A549 (cell line): ENCODE measurements around the gene SURF1. TPM values are rescaled to one million over a fixed set of nuclear protein-coding genes. Genes with fewer than 3 reads are reported as not detected.
"Not testable (repeated sequence)": the region's sequence is repeated elsewhere in the genome, so short reads cannot be mapped to it uniquely, and the experiment has no call there.

Experiments used
- ATAC-seq, 2 experiments: fragments of 200-7000 bp in 1 of 2; fragments of >200 bp in 1 of 2; cut with Nextera tagmentation in 1 of 2; cut with Tn5 transposase in 1 of 2; 3 replicates each; pipeline versions ENCODE4 v1.8.0 to v1.9.1; 2018 to 2020; ENCODE audit warnings: mild to moderate bottlenecking in 1 of 2, moderate library complexity in 1 of 2
- CTCF ChIA-PET: fragments of 300-600 bp; sonication (Branson Sonifier 250); formaldehyde crosslinking; extraction: SDS; loops from one replicate; lab custom pipeline; 2021; ENCODE audit warnings: antibody characterized with exemption, inconsistent platforms; lab: Yijun Ruan, JAX
- POLR2A ChIA-PET: fragments of 350-600 bp; formaldehyde crosslinking; extraction: SDS; loops from one replicate; lab custom pipeline; 2021; ENCODE audit warnings: antibody characterized with exemption, inconsistent platforms; lab: Yijun Ruan, JAX
- DNase-seq, 2 experiments: peaks; one replicate each; pipeline versions ENCODE4 v3.0.0 to v3.0.0-alpha.2; 2011 to 2016; ENCODE audit warnings: low read depth in 1 of 2, low spot score in 1 of 2
- FAIRE-seq: peaks from 2 replicates; lab custom pipeline; 2011; peaks lifted over from hg19 to GRCh38; lab: Jason Lieb, UNC
- H3K27ac ChIP-seq, 2 experiments: fragments of >200 bp; sonication (Bioruptor Twin); formaldehyde crosslinking; 3 replicates each; pipeline ENCODE4 v1.5.1; 2016 to 2017
- H3K4me1 ChIP-seq: fragments of >200 bp; sonication (Bioruptor Twin); formaldehyde crosslinking; 3 replicates; pipeline ENCODE4 v1.6.1; 2016
- H3K4me2 ChIP-seq: fragments of >200 bp; sonication (Bioruptor Twin); formaldehyde crosslinking; 3 replicates; pipeline ENCODE4 v1.6.1; 2016
- H3K4me3 ChIP-seq: fragments of >200 bp; sonication (Bioruptor Twin); formaldehyde crosslinking; 3 replicates; pipeline ENCODE4 v1.5.1; 2016
- H3K9me3 ChIP-seq: fragments of >200 bp; sonication (Bioruptor Twin); formaldehyde crosslinking; 3 replicates; pipeline ENCODE4 v1.6.1; 2016
- CEBPB ChIP-seq, 2 experiments: fragments of >200 bp in 1 of 2; sonication (Bioruptor Twin) in 1 of 2; formaldehyde crosslinking in 1 of 2; IDR thresholded peaks; 2 replicates each; pipeline ENCODE4 v1.6.1; 2012 to 2016
- CHD4 ChIP-seq: fragments of 200-600 bp; sonication (generic); IDR thresholded peaks from 2 replicates; pipeline ENCODE4 v1.6.1; 2016; ENCODE audit warnings: antibody characterized with exemption, mild to moderate bottlenecking, borderline replicate concordance
- E2F6 ChIP-seq: IDR thresholded peaks from 2 replicates; pipeline ENCODE4 v1.6.1; 2012; ENCODE audit warnings: low read depth, borderline replicate concordance
- EHF ChIP-seq: fragments of 250-450 bp; sonication (Bioruptor Pico); IDR thresholded peaks from 2 replicates; pipeline ENCODE4 v1.5.0; 2020; ENCODE audit warnings: mild to moderate bottlenecking
- EP300 ChIP-seq, 2 experiments: fragments of >200 bp; sonication (Bioruptor Twin); formaldehyde crosslinking; IDR thresholded peaks; 2 replicates in 1 of 2; 3 replicates in 1 of 2; pipeline ENCODE4 v1.6.1; 2016 to 2017
- FOSB ChIP-seq: fragments of 250-450 bp; sonication (Bioruptor Pico); IDR thresholded peaks from 2 replicates; pipeline ENCODE4 v1.5.0; 2020; ENCODE audit warnings: mild to moderate bottlenecking, moderate library complexity
- FOXS1 ChIP-seq: fragments of 250-450 bp; sonication (Bioruptor Pico); IDR thresholded peaks from 2 replicates; pipeline ENCODE4 v1.5.0; 2020; ENCODE audit warnings: mild to moderate bottlenecking, moderate library complexity
- HDAC2 ChIP-seq: fragments of 200-600 bp; sonication (generic); IDR thresholded peaks from 2 replicates; pipeline ENCODE4 v1.6.1; 2016
- HES2 ChIP-seq: fragments of >200 bp; sonication (Bioruptor Twin); formaldehyde crosslinking; IDR thresholded peaks from 2 replicates; pipeline ENCODE4 v1.6.1; 2016
- HMGXB4 ChIP-seq: fragments of 250-450 bp; sonication (Bioruptor Pico); IDR thresholded peaks from 2 replicates; pipeline ENCODE4 v1.5.0; 2021; ENCODE audit warnings: mild to moderate bottlenecking, moderate library complexity, borderline replicate concordance
- HOXA7 ChIP-seq: fragments of 250-450 bp; sonication (Bioruptor Pico); IDR thresholded peaks from 2 replicates; pipeline ENCODE4 v1.5.0; 2020; ENCODE audit warnings: mild to moderate bottlenecking, moderate library complexity
- JUN ChIP-seq, 2 experiments: fragments of >200 bp; sonication (Bioruptor Twin); formaldehyde crosslinking; IDR thresholded peaks; 2 replicates in 1 of 2; 3 replicates in 1 of 2; pipeline ENCODE4 v1.6.1; 2016 to 2017
- KDM5A ChIP-seq: fragments of 200-600 bp; sonication (generic); IDR thresholded peaks from 2 replicates; pipeline ENCODE4 v1.6.1; 2016; ENCODE audit warnings: antibody characterized with exemption, mild to moderate bottlenecking
- MAFK ChIP-seq: fragments of 450-650 bp; IDR thresholded peaks from 2 replicates; pipeline ENCODE4 v1.6.1; 2014; ENCODE audit not compliant: partially characterized antibody
- MAX ChIP-seq: IDR thresholded peaks from 2 replicates; pipeline ENCODE4 v1.6.1; 2012
- MAZ ChIP-seq: fragments of 150-350 bp; IDR thresholded peaks from 2 replicates; pipeline ENCODE4 v1.6.1; 2014; ENCODE audit warnings: antibody characterized with exemption, low read depth, low read length, borderline replicate concordance
- MYC ChIP-seq: IDR thresholded peaks from 2 replicates; pipeline ENCODE4 v1.6.1; 2012; ENCODE audit warnings: mild to moderate bottlenecking, inconsistent platforms, low read length, improper control_type of control experiment, borderline replicate concordance
- NR3C1 ChIP-seq: fragments of >200 bp; sonication (Bioruptor Twin); formaldehyde crosslinking; IDR thresholded peaks from 3 replicates; pipeline ENCODE4 v1.6.1; 2017
- POLR2A ChIP-seq: IDR thresholded peaks from 2 replicates; pipeline ENCODE4 v1.6.1; 2012; ENCODE audit warnings: mild to moderate bottlenecking, low read length
- POLR2AphosphoS2 ChIP-seq: conservative IDR thresholded peaks from 2 replicates; pipeline ENCODE4 v1.6.1; 2012; ENCODE audit warnings: low read length, improper control_type of control experiment, inconsistent platforms
- RNF2 ChIP-seq: fragments of 200-600 bp; sonication (generic); IDR thresholded peaks from 2 replicates; pipeline ENCODE4 v1.6.1; 2016; ENCODE audit warnings: low read depth, mild to moderate bottlenecking, antibody characterized with exemption, moderate library complexity, borderline replicate concordance
- SREBF2 ChIP-seq: fragments of 450-650 bp; IDR thresholded peaks from 2 replicates; pipeline ENCODE4 v1.6.1; 2014; ENCODE audit warnings: mild to moderate bottlenecking, moderate library complexity
- TP53 ChIP-seq: fragments of 250-450 bp; sonication (Bioruptor Pico); IDR thresholded peaks from 2 replicates; pipeline ENCODE4 v1.5.0; 2021; ENCODE audit warnings: mild to moderate bottlenecking, moderate library complexity
- ZFP36 ChIP-seq: fragments of 450-650 bp; IDR thresholded peaks from 2 replicates; pipeline ENCODE4 v1.6.1; 2014; ENCODE audit warnings: borderline replicate concordance; ENCODE audit not compliant: partially characterized antibody
- ZNF302 ChIP-seq: fragments of 250-450 bp; sonication (Bioruptor Pico); IDR thresholded peaks from 2 replicates; pipeline ENCODE4 v1.9.0; 2021; ENCODE audit warnings: inconsistent platforms, mild to moderate bottlenecking, moderate library complexity
- WGBS: methylation state at CpG from one replicate; pipeline ENCODE4 v1.1.6; 2017; ENCODE audit errors: missing lambda C conversion rate; 5-methylcytosine and 5-hydroxymethylcytosine counted together
- polyA plus RNA-seq, 4 experiments: library from polyadenylated mRNA; depleted of rRNA in 3 of 4; stranded (reverse); fragments of >200 nt; fragmentation: RNase III in 1 of 4; extraction: RNeasy Plus Mini Kit Qiagen cat#74134 plus additional on column Dnase treatment in 1 of 4; gene quantifications; 2 replicates in 3 of 4; 3 replicates in 1 of 4; pipeline ENCODE4 v1.2.3, GENCODE V29; 2011 to 2017

SURF1 gene
- polyA plus RNA-seq, 2 of the 4 experiments (the other 2 are of a cell fraction): 28.6 to 47.5 TPM

- POLR2A ChIA-PET: interaction anchor here (1.4 kb wide), 1 partner anchor 31 kb away, joined by 3 read pairs; the partner anchor contains the start of genes MED22 and RPL7A
- CTCF ChIA-PET: interaction anchor here (0.9 to 2.9 kb wide), 8 partner anchors 9 to 108 kb away, joined by 3 to 9 read pairs (median 4); no protein-coding TSS in a partner anchor
- H3K27ac ChIP-seq: no peak overlapping the region
- no peaks in the 10 kb centered on the region for H3K9me3 ChIP-seq
- peaks cover 23% of the 10 kb centered on the region for H3K4me1 ChIP-seq
- no peak for ATAC-seq
- FAIRE-seq: no peak
- H3K4me3 ChIP-seq: no peak overlapping the region
- WGBS: 73% methylated on average over 1 of the region's 1 CpG
- no peak for TF ChIP-seq TP53 (CRISPR knock-in tag)
- no peak for TF ChIP-seq EHF (CRISPR knock-in tag)
- peak overlapping the region; percentile 16; the same call in 1 of the 3 replicates for H3K4me2 ChIP-seq
- DNase-seq: no peak
These were observed 22.2 kb upstream of the SURF1 start for GRCh38 chr9:133378408-133378962.

GRCh38 chr9:133377721-133378216, 21.5 kb upstream of the SURF1 start:
- FAIRE-seq: no peak
- DNase-seq: peak in 1 of 2 experiments; percentile 58
- Histone ChIP-seq H3K4me2 (peak overlapping the region; percentile 16; the same call in 1 of the 3 replicates), H3K9me3 (no peaks in the 10 kb centered on the region), H3K27ac (no peak overlapping the region), H3K4me3 (no peak overlapping the region), H3K4me1 (peaks cover 23% of the 10 kb centered on the region)
- ChIA-PET POLR2A (interaction anchor here (1.4 kb wide), 1 partner anchor 30 kb away, joined by 3 read pairs; the partner anchor contains the start of genes MED22 and RPL7A), CTCF (interaction anchor here (0.8 to 2.9 kb wide), 9 partner anchors 9 to 109 kb away, joined by 3 to 9 read pairs (median 4); no protein-coding TSS in a partner anchor)
- 46% methylated on average over 6 of the region's 6 CpGs for WGBS
- TF ChIP-seq FOXS1 (CRISPR knock-in tag) (no peak), POLR2A (no peak), POLR2AphosphoS2 (no peak), CHD4 (no peak), EP300 (IDR thresholded peaks at IDR 0.05) (no peak), MAZ (no peak), JUN (IDR thresholded peaks at IDR 0.05) (no peak), MYC (no peak), MAFK (no peak), TP53 (CRISPR knock-in tag) (no peak), HDAC2 (no peak), NR3C1 (no peak), HES2 (no peak), KDM5A (no peak), HOXA7 (CRISPR knock-in tag) (no peak), ZFP36 (no peak), SREBF2 (no peak)
- no peak for ATAC-seq

GRCh38 chr9:133377280-133377679, 21.0 kb upstream of the SURF1 start:
- not testable (repeated sequence) for H3K27ac ChIP-seq, H3K4me3 ChIP-seq, DNase-seq, FAIRE-seq, H3K9me3 ChIP-seq, ATAC-seq
- Histone ChIP-seq H3K4me1 (peaks cover 23% of the 10 kb centered on the region), H3K4me2 (peak overlapping the region; percentile 91)
- ChIA-PET CTCF (interaction anchor here (0.6 to 2.9 kb wide), 14 partner anchors 9 to 193 kb away, joined by 3 to 9 read pairs (median 4); no protein-coding TSS in a partner anchor), POLR2A (interaction anchor here (0.7 to 1.4 kb wide), 6 partner anchors 15 to 83 kb away, joined by 3 to 7 read pairs (median 4); partner anchors contain the start of genes CACFD1, MED22 and RPL7A)
- WGBS: 87% methylated on average over 14 of the region's 14 CpGs

- FAIRE-seq (no peak), DNase-seq (peak; percentile 97), ATAC-seq (peak; percentile 91 to 95)
- peak within 1 kb of the TSS; percentile 97 to 99 for H3K27ac ChIP-seq
- H3K4me2 ChIP-seq: peak within 1 kb of the TSS; percentile 93
- no peaks in the 10 kb centered on the region for H3K9me3 ChIP-seq
- WGBS: 4% methylated on average over 14 of the region's 120 CpGs
- ChIA-PET POLR2A (interaction anchor here (1.0 to 1.4 kb wide), 5 partner anchors 20 to 84 kb away, joined by 3 to 7 read pairs (median 5); partner anchors contain the start of genes CACFD1, MED22 and RPL7A), CTCF (interaction anchor here (0.6 to 2.9 kb wide), 10 partner anchors 9 to 410 kb away, joined by 3 to 9 read pairs (median 4); no protein-coding TSS in a partner anchor)
- H3K4me3 ChIP-seq: peak within 1 kb of the TSS; percentile 100
- peaks cover 23% of the 10 kb centered on the region for H3K4me1 ChIP-seq
- TF ChIP-seq FOSB (CRISPR knock-in tag) (no peak), HDAC2 (no peak), MYC (0 out of 2 replicates have a peak, but pooled peaks have one; percentile 49), HMGXB4 (0 out of 2 replicates have a peak, but pooled peaks have one; percentile 36), MAX (peak; percentile 78), RNF2 (0 out of 2 replicates have a peak, but pooled peaks have one; percentile 30), ZNF302 (CRISPR knock-in tag) (no peak), JUN (IDR thresholded peaks at IDR 0.05) (peak; percentile 74 to 90), E2F6 (peak; percentile 91), CEBPB (IDR thresholded peaks at IDR 0.05) (no peak), POLR2A (peak; percentile 86)
These were observed 19.7 kb upstream of the SURF1 start, which contains the start of the genes STKLD1 and SURF4 for GRCh38 chr9:133375724-133376654. STKLD1 (plus strand) TSS chr9:133376366; CDS start chr9:133376474, 108 bp downstream. SURF4 (minus strand) TSS chr9:133376060; CDS start chr9:133375969, 91 bp downstream.
